Osteocyte (in vitro differentiated cells): ENCODE measurements around the gene PROM1. TPM values are rescaled to one million over a fixed set of nuclear protein-coding genes. Genes with fewer than 3 reads are reported as not detected.

Source experiments
- DNase-seq: peaks from one replicate; pipeline ENCODE4 v3.0.0; 2021; ENCODE audit warnings: mixed read lengths; ENCODE audit not compliant: unreplicated experiment; ENCODE audit errors: extremely low spot score
- H3K27ac Mint-ChIP-seq: one replicate; pipeline ENCODE4 v1.8.0; 2021; ENCODE audit warnings: mild to moderate bottlenecking, mixed read lengths; ENCODE audit not compliant: unreplicated experiment
- H3K27me3 Mint-ChIP-seq: one replicate; pipeline ENCODE4 v1.8.0; 2021; ENCODE audit warnings: mixed read lengths; ENCODE audit not compliant: unreplicated experiment
- H3K36me3 Mint-ChIP-seq: one replicate; pipeline ENCODE4 v1.8.0; 2021; ENCODE audit warnings: mixed read lengths; ENCODE audit not compliant: unreplicated experiment
- H3K4me1 Mint-ChIP-seq: one replicate; pipeline ENCODE4 v1.8.0; 2021; ENCODE audit warnings: mixed read lengths; ENCODE audit not compliant: unreplicated experiment
- H3K4me3 Mint-ChIP-seq: one replicate; pipeline ENCODE4 v1.8.0; 2021; ENCODE audit warnings: mild to moderate bottlenecking, moderate library complexity, mixed read lengths; ENCODE audit not compliant: unreplicated experiment
- H3K9me3 Mint-ChIP-seq: one replicate; pipeline ENCODE4 v1.8.0; 2021; ENCODE audit warnings: mixed read lengths; ENCODE audit not compliant: unreplicated experiment
- total RNA-seq: library from RNA; stranded (reverse); gene quantifications from 2 replicates; pipeline ENCODE4 v1.2.1, GENCODE V29; 2021
- TF ChIP-seq, protein P1 (sequence below): fragments of 200-600 bp; sonication (generic); IDR thresholded peaks from 2 replicates; pipeline ENCODE4 v1.5.0; 2021; ENCODE audit warnings: antibody characterized with exemption, mild to moderate bottlenecking, moderate library complexity

The PROM1 gene
- total RNA-seq, 1 donor from 2014 or later = not detected

DNA sequence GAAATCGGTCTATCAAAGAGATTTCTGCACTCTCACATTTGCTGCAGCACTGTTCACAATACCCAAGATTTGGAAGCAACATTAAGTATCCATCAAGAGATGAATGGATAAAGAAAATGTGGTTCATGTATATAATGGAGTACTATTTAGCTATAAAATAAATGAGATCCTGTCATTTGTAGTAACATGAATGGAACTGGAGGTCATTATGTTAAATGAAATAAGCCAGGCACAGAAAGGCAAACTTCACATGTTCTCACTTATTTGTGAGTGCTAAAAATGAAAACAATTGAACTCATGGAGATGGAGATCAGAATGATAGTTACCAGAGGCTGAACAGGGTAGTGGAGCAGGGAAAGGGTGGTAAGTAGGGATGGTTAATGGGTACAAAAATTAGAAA, 17.0 kb upstream of the PROM1 start:
- Mint-ChIP-seq H3K27ac (no peak overlapping the region), H3K4me3 (no peak overlapping the region), H3K27me3 (peaks cover 64% of the 10 kb centered on the region), H3K4me1 (no peaks in the 10 kb centered on the region), H3K9me3 (no peaks in the 10 kb centered on the region), H3K36me3 (no peaks in the 10 kb centered on the region)
- DNase-seq = no peak
- TF ChIP-seq, protein P1, sequence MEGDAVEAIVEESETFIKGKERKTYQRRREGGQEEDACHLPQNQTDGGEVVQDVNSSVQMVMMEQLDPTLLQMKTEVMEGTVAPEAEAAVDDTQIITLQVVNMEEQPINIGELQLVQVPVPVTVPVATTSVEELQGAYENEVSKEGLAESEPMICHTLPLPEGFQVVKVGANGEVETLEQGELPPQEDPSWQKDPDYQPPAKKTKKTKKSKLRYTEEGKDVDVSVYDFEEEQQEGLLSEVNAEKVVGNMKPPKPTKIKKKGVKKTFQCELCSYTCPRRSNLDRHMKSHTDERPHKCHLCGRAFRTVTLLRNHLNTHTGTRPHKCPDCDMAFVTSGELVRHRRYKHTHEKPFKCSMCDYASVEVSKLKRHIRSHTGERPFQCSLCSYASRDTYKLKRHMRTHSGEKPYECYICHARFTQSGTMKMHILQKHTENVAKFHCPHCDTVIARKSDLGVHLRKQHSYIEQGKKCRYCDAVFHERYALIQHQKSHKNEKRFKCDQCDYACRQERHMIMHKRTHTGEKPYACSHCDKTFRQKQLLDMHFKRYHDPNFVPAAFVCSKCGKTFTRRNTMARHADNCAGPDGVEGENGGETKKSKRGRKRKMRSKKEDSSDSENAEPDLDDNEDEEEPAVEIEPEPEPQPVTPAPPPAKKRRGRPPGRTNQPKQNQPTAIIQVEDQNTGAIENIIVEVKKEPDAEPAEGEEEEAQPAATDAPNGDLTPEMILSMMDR = no peak

DNA sequence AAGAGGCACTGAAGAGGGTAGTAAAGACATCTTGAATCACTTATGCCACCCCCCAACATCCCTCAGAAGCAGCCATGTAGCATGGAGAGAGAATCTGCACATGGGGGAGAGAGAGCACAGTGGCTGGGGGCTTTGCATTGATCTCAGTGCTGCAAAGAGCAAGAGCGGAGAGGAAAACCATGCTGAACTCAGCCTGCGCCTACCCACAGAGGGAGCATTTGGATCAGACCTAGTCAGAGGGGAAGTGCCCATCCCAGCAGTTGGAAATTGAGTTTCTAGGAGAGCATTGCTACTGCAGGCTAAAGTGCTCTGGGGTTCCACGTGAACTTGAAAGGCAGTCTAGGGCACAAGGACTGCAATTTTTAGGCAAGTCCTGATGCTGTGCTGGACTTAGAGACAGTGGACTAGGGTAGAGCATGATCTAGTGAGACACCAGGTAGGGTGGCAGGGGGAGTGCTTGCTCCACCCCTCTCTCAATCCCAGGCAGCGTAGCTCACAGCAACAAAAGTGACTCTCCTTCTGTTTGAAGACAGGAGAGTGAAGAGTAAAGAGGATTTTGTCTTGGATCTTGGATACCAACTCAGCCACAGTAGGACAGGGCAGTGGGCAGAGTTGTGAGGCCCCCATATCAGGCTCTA, 9.0 kb upstream of the PROM1 start:
- Mint-ChIP-seq H3K4me1 (no peaks in the 10 kb centered on the region), H3K4me3 (no peak overlapping the region), H3K27ac (no peak overlapping the region), H3K36me3 (no peaks in the 10 kb centered on the region), H3K9me3 (no peaks in the 10 kb centered on the region), H3K27me3 (peaks cover 87% of the 10 kb centered on the region)
- TF ChIP-seq, protein P1 = no peak
- no peak for DNase-seq

DNA sequence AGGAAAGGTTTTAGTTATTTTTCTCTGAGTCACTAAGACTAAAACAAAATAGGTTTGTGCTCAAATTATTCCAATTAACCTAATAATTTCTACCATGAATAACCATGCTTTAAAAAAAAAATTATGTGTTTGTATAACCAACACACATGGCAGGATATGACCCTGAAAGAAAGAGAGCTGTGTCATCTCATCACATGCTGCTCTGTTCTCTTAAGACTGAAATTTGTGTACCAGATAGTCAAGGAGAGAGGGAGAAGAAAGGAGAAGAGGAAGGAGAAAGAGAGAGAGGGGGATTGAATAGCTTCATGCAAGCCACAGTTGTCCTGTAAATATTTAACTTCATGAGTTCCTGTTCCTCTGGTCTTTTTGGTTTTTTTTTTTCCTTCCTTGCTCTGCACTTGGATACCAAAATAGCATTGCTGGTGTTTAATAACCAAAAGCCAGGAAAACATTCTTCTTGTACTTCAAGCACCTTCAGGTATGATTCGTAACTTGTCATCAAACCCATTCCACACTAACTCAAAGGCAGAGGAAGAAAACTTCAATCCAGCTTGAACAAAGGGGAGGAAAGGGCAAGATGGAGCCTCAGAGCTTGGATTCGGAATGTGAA, 6.4 kb upstream of the PROM1 start:
- H3K4me3 Mint-ChIP-seq = no peak overlapping the region
- TF ChIP-seq, protein P1 = no peak
- H3K4me1 Mint-ChIP-seq = no peaks in the 10 kb centered on the region
- H3K27ac Mint-ChIP-seq = no peak overlapping the region
- H3K27me3 Mint-ChIP-seq = peaks cover 89% of the 10 kb centered on the region
- DNase-seq = no peak
- no peaks in the 10 kb centered on the region for H3K36me3 Mint-ChIP-seq
- H3K9me3 Mint-ChIP-seq = no peaks in the 10 kb centered on the region

DNA sequence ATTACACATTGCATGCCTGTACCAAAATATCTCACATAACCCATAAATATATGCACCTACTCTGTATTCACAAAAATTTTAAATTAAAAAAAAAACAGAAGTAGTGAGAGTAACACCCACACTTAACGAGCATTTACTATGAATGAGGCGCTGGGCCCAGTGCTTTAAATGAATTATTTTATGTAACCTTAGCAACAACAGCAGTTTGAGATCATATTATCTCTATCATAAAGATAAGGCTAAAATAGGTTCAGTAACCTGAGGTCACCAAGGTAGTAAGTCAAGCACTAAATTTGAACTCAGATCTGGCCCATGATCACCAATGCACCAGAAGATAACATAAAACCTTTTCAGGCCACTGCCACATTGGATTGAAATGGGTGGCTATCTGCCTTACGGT, 5.3 kb upstream of the PROM1 start:
- peaks cover under 1% of the 10 kb centered on the region for H3K4me1 Mint-ChIP-seq
- no peaks in the 10 kb centered on the region for H3K36me3 Mint-ChIP-seq
- H3K9me3 Mint-ChIP-seq = no peaks in the 10 kb centered on the region
- no peak overlapping the region for H3K4me3 Mint-ChIP-seq
- no peak for DNase-seq
- H3K27me3 Mint-ChIP-seq = peaks cover 91% of the 10 kb centered on the region
- no peak overlapping the region for H3K27ac Mint-ChIP-seq
- TF ChIP-seq, protein P1 = no peak

DNA sequence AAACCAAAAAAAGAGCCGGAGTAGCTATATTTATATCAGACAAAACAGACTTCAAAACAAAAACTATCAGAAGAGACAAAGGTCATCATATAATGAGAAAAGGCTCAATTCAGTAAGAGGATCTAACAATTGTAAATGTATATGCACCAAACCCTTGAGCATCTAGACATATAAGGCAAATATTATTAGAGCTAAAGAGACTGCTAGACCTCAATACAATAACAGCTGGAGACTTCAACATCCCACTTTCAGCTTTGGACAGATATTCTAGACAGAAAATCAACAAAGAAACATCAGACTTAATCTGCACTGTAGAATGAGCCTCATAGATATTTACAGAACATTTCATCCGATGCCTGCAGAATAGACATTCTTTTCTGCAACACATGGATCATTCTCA, 4.8 kb upstream of the PROM1 start:
- Mint-ChIP-seq H3K36me3 (no peaks in the 10 kb centered on the region), H3K9me3 (no peaks in the 10 kb centered on the region), H3K4me1 (peaks cover 5% of the 10 kb centered on the region), H3K27me3 (peaks cover 94% of the 10 kb centered on the region), H3K4me3 (no peak overlapping the region), H3K27ac (no peak overlapping the region)
- TF ChIP-seq, protein P1 = no peak
- no peak for DNase-seq
